Fibroblast of peridontal ligament (primary cell): ENCODE data around the gene ISG20L2.

ENCODE experiments used
- DNase-seq: peaks from one replicate; pipeline ENCODE4 v3.0.0-alpha.2; 2010; ENCODE audit errors: extremely low read depth

ISG20L2 gene

DNA sequence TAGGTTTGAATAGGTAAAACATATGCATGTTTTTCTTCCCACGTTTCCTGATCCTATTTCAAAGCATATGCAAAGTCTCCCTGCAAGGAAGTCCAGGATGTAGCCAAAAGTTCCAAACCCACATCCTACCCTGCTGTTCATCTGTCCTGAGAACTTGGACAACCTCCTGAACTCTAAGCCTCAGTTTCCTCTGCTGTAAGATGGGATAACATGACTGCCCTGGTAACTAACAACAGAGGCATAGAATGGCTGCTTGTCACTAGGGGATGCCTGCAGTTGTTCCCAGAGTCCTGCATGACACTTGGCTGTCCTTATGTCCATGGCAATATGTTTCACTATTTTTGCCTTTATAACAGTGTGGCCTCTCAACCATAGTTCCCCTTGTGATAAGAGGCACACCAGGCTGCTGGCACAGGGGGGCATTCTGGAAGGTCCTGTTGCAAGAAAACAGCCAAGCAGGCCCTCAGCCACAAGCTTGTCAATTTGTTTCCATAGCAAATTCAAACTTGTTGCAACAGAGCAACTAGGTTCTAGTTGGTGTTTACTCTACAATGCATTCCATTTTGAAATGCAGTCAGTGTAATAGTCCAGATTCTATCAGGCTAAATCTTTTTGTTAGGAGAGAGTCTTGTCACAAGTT, 24.4 kb upstream of the ISG20L2 start:
- DNase-seq: peak; percentile 77

DNA sequence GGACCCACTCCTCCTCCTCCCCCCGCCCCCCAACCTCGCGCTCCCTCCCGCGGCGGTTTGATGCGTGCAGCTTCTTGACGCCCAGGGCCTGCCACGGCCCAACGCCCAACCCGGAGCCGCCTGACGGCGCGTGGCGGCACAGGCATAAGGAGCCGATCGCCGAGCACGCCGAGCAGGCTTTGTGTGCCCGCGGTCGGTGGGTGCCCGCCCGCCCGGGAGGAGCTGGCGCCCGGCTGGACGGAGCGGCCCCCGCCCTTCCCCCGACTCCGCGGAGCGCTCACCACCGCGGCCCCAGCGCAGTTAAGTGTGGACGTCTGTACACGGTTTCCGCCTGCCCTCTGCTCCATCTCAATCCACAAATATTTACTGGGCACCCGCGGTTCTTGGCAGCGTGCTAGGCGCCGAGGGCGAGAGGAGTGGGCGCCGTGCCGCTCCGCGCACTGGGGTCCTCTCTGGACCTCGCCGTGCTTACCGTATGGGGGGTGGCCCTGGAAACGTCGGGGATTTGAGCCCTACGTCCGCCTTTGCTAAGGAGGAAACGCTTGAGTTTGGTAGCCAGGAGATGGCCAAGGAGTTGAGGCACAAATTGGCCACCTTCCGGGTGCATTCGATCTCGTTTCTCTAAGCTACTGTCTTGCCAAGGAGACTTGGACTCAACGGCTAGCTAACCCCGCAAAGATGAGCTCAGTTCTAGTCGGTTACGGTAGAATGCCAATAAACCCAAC, 23.4 kb upstream of the ISG20L2 start:
- DNase-seq: peak; percentile 93

DNA sequence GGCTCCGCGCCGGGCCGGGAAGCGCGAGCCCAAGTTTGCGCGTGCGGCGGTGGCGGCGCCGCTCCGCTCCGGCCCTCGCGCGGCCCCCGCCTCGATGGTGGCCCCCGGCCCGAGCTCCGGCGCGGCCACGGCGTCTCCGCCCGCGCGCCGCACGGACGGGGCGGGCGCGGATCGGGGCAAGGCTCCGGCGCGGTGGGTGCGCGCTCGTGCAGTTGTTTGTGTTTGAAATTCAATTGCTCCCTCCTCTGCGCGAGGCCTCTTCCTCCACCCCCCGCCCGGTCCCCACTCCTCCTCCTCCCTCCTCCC, 22.8 kb upstream of the ISG20L2 start, which contains the start of gene HDGF:
Gene HDGF, minus strand, starts transcription at position 225 of the 306 bp plus-strand sequence. CDS start 246 bp downstream, outside the sequence.
- DNase-seq: no peak

DNA sequence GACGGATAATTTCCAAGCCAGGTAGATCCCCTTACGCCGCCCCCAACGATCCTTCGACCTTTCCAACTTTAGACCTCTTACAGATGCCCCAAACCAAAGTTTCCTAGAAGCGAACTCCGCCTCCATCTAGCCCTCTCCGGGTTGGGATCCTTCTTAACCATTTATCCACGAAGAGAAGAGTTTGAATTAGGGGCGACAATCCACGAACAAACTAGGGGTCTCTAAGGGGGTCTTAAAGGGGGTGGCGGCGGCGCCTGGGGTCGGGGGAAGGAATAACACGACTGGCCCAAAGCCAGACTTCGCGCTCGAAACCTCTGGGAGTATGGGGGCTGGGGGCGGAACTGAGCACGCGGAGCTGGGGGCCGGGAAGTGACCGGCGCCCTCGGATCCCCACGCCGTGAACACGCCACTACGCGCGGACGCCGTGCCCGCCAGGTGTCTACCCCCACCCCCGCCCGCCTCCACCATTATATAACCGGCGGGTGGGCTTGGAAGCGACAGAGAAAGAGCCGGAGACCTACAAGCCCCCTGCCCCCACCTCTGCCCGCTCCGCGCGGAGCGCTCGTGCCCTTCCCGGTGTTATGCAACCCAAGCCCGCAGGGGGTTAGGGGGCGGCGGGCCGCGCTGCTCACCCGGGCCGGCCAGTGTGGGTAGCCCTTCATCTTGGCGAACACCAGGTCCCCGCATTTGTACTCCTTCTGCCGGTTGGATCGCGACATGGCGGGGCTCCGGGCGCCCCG, 22.3 kb upstream of the ISG20L2 start:
- no peak for DNase-seq

DNA sequence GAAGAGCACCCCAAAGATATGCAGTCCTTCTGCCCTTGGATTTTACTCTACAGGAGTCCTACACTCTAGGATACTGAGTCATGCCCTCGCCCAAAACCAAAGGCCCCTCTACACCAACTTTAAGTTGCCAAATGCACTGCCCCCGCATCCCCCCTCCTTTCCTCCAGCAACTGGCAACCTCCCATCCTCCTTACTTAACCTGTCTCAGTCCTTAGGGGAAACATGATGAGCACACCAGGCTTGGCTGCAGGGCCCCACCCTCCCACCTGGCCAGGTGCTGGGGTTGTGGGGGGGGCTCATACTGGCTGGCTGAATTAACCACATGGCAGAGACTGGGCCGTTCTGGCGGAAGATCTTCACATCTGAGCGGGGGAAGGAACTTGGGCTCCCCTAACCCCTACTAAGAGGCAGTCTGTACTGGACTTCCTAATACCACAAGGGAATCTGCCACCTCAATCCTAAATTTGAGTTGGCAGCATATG, 21.7 kb upstream of the ISG20L2 start:
- DNase-seq: no peak

DNA sequence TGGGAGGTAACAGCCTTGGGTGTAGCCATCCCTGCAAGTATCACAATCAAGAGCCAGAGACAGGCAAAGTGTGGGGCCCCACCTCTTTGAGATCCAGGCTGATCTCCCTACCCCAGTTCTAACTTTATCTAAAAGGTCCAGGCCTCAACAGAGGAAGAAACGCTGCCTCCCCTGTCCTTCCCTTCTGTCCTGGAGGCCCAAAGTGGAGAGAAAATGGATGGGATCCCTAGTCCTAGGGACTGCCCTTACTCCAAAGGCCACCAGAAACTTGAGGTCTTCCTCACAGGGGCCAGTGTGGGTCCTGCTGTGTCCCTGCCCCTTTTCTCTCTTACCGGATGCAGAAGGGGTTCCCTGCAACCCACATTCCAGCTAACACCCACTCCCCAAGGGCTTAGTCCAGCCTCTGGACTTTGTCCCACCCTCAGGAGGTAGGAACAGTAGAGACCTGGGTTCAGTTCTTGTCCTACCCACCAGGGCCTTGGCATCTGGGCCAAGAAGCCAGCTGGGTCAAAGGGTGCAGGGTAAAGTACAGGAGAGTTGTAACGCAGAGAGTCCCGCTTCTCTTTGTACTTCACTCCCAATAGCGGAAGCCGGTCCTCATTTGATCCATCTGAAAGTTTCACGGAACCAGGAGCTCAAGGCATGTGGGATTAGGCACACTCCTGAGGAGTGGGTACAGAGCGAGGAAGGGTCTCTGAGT, 21.0 kb upstream of the ISG20L2 start:
- no peak for DNase-seq

DNA sequence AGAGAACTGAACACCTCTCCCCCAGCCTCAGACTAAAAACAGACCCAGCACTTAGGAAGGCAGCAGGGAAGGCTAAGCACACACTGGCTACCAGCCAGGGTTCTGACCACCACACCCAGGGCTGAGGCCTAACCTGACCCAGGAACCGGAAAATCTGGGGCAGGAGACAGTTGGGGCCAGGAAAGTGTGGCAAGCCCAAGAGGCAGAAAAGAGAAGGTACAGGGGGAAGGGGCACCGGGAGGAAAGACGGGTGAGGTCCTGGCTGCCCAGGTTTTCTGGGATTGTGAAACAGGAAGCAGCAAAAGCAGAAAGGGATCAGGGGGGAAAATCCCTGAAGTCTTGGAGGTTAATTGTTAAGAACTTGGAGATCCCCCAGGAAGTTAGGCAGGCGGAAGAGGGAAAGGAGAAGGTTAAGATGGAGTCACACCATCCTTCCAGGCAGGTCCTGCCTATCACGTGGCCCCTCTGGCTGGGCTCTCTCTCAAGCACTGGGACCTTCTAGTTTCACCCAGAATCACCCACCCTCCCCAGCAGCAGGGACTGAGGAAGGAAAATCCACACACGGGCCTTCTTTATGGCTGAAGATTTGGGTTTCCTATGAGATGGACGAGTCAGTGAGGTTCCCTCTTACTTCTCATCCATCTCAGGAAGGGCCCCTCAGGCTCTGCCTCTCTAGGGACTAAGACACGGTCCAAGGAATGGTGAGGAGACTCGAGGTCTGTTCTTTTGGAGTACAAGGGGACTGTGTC, 20.3 kb upstream of the ISG20L2 start:
- DNase-seq: peak; percentile 49

DNA sequence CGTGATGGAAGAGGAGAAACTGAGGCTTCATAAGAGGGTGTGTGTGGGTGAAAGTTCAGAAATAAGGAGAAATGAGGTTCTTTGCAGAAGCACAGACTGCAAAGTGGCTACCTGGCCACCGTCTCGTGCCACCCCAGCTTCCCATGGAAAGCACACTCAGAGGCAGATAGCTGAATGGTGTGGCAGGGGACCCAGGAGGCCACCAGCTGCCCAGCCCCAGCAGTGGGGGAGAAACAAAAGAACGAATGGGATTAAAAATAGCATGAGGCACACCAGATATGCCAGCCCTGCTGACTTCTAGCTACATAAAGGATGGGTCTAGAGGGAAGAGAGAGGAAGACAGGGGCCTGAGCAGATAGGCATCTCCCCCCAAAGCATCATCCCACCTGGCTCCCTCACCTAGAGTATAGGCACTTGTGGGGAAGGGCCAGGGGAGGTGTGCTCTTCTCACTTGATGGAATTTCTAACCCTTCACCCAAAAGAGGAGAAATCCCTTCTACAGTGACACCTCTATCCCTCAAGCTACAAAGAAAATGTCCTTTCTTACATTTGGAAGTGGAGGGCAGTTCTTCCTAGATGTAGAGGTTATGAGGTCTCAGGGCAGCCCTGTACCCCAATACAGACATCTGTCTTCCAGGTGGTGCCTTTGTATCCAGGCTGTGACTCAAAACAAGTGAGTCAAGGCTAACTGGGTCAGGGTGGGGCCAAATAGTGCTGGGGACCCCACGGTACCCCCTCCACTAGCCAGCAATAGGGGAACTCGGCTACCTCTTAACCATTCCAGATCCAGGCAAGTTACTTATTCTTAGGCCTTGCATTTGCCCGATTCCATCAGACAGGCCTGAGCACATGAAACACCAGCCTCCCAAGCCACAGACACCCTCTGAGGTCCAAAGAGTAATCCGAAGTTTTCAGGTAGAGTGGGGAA, 19.4 kb upstream of the ISG20L2 start:
- DNase-seq: no peak

DNA sequence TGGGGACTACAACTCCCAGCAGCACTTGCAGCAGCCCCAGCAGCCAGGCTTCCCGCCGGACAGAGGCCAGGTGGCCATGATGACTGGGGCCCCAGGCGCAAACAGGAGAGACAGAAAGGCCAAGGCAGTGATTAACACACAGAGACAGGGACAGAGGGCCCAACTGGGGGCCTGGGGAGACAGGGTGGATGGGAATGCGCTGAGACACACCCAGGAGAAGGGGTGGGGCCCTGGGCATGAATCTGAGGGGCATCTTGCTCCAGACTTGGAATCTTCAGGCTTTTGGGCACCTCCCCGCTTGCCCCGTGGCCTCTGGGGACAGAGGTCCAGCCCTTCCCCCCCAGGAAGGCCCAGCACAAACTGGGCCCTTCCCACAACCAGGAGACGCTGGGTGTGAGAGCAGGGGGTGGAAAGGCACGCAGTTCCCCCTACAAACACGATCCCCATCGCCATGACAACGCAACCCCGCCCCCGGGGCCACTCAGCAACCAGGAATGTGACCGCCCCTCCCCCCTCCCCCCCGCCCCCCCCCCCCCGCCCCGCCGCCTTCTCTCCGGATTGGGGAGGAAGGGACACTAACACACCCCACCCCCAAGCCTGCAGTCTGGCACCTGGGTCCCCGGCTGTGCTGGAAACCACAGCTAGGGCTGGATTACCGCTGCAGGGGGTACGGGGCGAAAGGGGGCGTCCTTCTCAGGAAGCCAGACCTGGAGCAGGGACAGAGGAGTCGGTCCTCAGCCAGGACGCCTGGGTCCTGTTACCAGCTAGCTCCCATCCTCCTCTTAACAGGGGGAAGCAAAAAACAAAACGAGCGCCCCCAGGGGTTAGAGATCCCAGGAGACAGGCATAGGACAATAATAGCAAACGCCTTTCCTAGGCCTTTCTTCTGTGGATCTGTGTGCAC, 18.4 kb upstream of the ISG20L2 start:
- DNase-seq: peak; percentile 92

DNA sequence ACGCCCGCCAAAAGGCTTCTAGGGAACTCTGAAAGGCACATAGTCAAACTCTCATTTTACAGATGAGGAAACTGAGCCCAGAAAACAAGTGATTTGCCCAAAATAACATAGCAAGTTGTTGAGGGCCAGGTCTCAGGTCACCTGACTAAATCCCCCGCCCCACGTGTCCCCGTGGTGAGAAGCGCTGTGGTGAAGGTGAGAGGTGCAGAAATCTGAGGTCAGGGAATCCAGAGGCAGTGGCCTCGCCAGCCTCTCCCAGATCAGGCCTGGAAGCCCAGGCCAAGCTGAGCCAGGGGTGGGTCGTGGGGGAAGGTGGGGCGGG, 17.8 kb upstream of the ISG20L2 start:
- DNase-seq: no peak

DNA sequence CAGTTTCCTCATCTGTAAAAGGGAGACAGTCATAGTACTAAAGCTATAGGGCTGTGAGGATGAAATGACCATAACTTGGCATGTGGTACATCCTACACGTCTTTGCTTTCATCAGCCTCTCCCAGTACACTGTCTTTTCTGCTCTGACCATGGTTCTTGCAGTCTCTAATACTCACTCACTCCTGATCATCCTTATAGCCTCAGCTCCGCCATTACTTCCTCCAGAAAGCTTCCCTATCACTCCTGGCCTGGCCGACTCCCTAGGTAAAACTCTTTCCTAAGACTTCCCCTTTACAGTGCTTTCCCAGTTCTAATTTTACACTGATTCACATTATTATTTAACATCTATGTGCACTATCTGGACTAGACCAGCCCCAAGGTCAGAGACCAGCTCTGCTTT, 17.3 kb upstream of the ISG20L2 start:
- DNase-seq: no peak

DNA sequence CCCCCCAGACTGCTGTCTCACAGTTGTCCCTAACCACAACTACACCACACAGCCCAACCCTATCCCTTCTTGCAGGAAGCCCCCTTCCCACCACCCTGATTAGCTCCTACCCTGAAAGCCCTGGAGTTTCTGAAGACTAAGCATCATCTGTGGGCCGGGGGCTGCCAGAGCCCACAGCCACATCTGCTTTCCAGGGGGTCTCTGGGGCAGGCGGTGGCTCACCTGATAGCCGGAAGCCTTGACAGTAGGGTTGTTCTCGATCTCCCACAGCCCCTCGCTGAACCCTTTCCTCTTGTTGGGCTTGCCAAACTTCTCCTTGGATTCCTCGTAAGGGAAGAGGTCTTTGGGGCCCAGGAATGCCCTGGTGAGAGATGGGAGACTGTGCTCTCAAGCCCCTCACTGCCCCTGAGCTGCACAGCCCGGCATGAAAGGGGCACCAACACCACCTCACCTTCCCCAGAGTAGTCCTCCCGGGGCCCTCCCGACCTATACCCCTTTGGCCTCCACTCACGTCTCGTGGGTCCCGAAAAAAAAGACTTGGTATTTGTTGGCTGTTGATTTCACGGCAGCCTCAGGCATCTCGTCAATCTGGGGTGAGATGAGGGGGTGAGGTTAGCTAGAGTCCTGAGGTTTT, 16.3 kb upstream of the ISG20L2 start:
- no peak for DNase-seq

DNA sequence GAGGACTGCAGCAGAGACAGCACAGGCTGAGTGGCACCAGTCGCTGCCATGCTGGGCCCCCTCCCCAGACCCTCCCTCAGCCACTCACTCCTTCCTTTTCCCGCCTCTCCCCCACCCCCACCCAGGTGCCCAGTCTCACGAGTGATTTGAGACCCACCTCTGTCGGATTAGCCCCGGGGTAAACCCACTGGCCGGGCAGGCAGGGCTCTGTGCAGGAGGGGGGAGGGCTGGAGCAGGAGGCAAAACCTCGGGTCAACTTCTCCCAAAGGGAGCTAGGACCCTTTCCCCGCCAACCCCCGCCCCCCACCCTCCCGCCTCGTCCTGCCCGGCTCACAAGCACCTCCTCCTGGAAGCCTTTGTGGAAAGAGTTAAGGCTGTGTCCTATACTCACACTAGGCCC, 15.8 kb upstream of the ISG20L2 start:
- DNase-seq: no peak

DNA sequence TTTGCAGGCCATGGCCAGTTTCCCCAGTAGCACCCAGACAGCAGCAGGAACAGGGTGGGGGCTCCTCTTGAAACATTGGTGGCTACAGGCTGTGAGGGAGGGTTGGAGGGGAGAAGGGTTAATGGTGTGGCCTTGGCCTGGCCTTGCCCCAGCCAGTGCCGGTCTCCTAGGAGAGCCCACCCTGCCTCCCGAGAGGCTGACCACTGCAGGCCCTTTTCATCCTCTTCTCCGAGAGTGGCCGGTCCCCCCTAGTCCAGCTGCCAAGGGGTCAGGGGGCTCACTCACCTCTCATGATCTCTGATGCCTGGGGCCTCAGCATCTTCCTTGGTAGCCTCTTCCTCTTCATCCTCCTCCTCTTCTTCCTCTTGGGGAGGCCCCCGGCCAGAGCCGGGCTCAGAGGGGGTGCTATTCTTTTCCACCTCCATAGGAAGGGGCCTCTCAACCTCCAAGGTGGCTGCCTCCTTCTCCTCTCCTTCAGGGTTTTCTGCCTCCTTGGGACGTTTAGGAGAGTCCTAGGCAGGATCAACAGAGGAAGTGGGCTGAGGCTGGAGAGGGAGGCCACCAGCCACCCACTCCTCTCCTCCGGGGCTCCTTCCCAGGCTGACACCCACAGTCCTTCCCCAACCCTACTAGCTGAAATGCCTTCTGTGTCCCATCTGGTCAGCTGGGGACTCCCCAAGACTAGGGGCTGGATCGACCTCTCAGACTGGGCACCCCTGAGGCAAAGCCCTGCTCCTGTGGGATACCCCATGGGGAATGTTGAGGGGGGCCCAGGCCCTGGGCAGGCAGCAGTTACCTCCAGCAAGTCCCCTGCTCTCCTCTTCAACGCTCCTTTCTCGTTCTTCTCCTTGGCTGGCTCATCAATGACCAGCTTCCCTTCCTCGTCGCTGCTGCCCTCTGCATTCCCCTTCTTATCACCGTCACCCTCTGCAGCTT, 15.1 kb upstream of the ISG20L2 start:
- DNase-seq: no peak

DNA sequence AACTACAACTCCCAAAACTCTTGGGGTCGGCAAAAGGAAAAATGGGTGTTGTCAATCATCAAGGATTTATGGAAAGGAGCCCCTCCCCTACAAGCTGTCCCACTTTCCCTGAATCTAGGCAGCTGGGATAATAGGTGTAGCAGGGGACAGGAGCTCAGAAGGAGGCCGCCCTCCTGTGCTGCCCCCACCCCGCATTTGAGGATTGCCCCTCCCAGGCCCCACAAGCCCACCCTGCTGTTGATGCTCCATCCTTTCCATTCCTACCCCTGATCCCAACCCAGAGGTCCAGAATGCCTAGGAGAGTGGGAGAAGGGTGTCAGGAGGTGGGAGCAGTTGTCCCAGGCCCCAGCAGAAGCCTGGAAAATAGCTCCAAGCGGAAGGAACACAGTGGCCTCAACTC, 14.2 kb upstream of the ISG20L2 start:
- no peak for DNase-seq

DNA sequence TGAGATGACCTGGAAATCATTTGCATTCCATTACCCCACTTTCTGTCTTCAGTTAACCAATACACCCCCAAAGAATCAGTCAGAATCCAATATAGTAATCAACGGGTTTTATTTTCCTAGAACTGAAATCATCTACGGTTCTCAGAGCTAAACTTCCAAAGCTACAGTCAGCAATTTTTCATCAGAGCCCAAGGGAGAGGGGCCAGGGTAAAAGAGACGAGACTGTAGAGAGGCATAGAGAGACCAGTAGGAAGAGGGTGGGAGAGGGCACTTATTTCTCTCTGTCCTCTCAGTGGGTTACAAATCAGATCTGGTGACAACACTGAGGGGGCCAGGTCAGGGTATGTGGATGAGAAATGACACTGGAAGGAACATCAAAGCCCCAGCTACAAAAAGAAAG, 13.5 kb upstream of the ISG20L2 start:
- no peak for DNase-seq

DNA sequence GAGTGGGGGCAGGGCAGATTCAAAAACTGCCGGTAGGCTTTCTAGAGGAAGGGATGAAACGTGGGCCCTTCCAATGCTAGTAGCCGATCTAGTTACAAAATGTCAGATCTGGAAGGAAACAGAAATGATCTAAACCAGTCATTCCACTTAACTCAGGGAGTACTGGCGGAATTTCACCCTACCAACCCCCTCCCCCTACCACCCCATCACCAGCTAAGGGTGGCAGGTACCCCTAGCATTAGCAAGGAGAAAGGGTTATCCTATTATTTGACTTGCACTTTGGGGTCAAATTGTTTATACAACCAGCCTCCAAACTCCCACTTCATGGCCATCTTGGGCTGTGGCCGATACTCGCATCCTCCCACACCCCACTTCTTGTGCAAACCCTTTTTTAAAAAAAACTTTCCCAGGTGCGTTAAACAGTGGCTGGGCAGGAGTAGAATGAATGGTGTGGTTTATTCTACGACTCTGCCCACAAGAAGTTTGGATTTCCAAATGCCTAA, 13.0 kb upstream of the ISG20L2 start:
- no peak for DNase-seq
